Subcutaneous abdominal adipose tissue (tissue), 5 donors: ENCODE results near the gene MTMR6.

Source experiments
- H3K27ac ChIP-seq: one replicate; pipeline ENCODE4 v1.7.0; 2013; ENCODE audit warnings: low read depth, mild to moderate bottlenecking, inconsistent platforms, low read length, moderate library complexity
- H3K27me3 ChIP-seq, 5 donors: one replicate each; pipeline ENCODE4 v1.7.0; 2013; ENCODE audit warnings: low read length in 5 of 5, inconsistent platforms in 1 of 5; ENCODE audit not compliant: control insufficient read depth in 5 of 5, insufficient read depth in 4 of 5
- H3K36me3 ChIP-seq, 5 donors: one replicate each; pipeline ENCODE4 v1.7.0; 2013; ENCODE audit warnings: low read length in 5 of 5; ENCODE audit not compliant: control insufficient read depth in 5 of 5, insufficient read depth in 5 of 5
- H3K4me1 ChIP-seq, 5 donors: one replicate each; pipeline ENCODE4 v1.7.0; 2013; ENCODE audit warnings: low read length in 5 of 5, mild to moderate bottlenecking in 3 of 5, moderate library complexity in 1 of 5; ENCODE audit not compliant: control insufficient read depth in 5 of 5, insufficient read depth in 5 of 5
- H3K4me3 ChIP-seq, 5 donors: one replicate each; pipeline ENCODE4 v1.7.0; 2013; ENCODE audit warnings: low read length in 5 of 5, low read depth in 1 of 5
- H3K9ac ChIP-seq, 5 donors: one replicate each; pipeline ENCODE4 v1.7.0; 2013; ENCODE audit warnings: low read length in 5 of 5, mild to moderate bottlenecking in 4 of 5, moderate library complexity in 3 of 5
- H3K9me3 ChIP-seq, 5 donors: one replicate each; pipeline ENCODE4 v1.7.0; 2013; ENCODE audit warnings: low read length in 5 of 5; ENCODE audit not compliant: control insufficient read depth in 5 of 5
- donor health status: healthy.
- donor health status: healthy.
- donor health status: healthy.
- donor health status: healthy.
- donor health status: healthy.

MTMR6 gene

GRCh38 chr13:25231517-25231916 lies 55.8 kb downstream of the MTMR6 start:
- no peak overlapping the region for H3K4me3 ChIP-seq
- H3K9me3 ChIP-seq: no peaks in the 10 kb centered on the region
- no peaks in the 10 kb centered on the region for H3K36me3 ChIP-seq
- H3K27me3 ChIP-seq: peaks cover 0 to 12% (median 5%) of the 10 kb centered on the region in 5 donors
- H3K9ac ChIP-seq: no peak overlapping the region
- H3K27ac ChIP-seq: no peak overlapping the region
- H3K4me1 ChIP-seq: no peaks in the 10 kb centered on the region

GRCh38 chr13:25227690-25228089 lies 59.6 kb downstream of the MTMR6 start:
- Histone ChIP-seq H3K27ac (no peak overlapping the region), H3K9me3 (no peaks in the 10 kb centered on the region), H3K36me3 (no peaks in the 10 kb centered on the region), H3K9ac (no peak overlapping the region), H3K4me1 (no peaks in the 10 kb centered on the region), H3K27me3 (peaks cover 0 to 12% (median 5%) of the 10 kb centered on the region in 5 donors), H3K4me3 (no peak overlapping the region)

DNA sequence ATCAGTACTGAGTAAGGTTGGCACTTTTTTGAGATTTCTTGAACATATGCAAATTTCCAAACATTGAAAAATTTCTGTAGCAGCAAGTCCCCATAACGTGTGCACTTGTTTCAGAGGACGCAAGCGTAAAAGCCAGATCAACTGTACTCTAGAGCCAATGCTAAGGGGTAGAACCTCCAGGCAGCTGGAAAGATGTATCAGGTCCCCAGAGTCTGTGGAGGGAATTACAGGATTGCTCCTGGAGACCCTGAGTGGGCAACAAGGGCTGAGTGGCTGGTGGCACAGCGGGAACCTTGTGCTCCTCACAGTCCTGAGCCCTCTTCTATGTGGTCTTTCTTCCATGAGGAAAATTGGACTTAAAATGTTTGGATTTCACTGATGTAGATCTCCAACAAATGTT lies 61.3 kb downstream of the MTMR6 start:
- Histone ChIP-seq H3K9ac (no peak overlapping the region), H3K27ac (no peak overlapping the region), H3K4me3 (no peak overlapping the region), H3K36me3 (no peaks in the 10 kb centered on the region), H3K27me3 (peaks cover 0 to 13% (median 5%) of the 10 kb centered on the region in 5 donors), H3K9me3 (no peaks in the 10 kb centered on the region), H3K4me1 (no peaks in the 10 kb centered on the region)

DNA sequence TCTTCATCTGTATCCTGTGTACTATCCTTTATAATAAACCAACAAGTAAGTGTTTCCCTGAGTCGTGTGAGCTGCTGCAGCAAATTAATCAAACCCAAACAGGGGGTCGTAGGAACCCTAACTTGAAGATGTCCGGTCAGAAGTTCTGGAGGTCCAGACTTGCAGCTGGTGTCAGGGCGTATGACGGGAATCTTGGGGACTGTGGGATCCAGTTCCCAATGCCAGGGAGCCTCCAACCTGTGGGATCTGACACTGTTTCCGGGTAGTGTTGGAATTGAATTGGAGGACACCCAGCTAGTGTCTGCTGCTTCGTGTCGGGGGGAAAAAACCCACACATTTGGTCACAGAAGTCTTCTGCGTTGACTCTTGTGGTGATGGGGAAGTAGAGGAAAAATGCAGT lies 63.1 kb downstream of the MTMR6 start:
- H3K27ac ChIP-seq: no peak overlapping the region
- H3K4me3 ChIP-seq: no peak overlapping the region
- H3K27me3 ChIP-seq: peaks cover 0 to 12% (median 4%) of the 10 kb centered on the region in 5 donors
- H3K9ac ChIP-seq: no peak overlapping the region
- H3K4me1 ChIP-seq: no peaks in the 10 kb centered on the region
- no peaks in the 10 kb centered on the region for H3K36me3 ChIP-seq
- H3K9me3 ChIP-seq: no peaks in the 10 kb centered on the region

GRCh38 chr13:25222740-25223139 lies 64.5 kb downstream of the MTMR6 start:
- Histone ChIP-seq H3K4me3 (no peak overlapping the region), H3K27me3 (peaks cover 0 to 7% (median 0%) of the 10 kb centered on the region in 5 donors), H3K9ac (no peak overlapping the region), H3K27ac (no peak overlapping the region), H3K36me3 (no peaks in the 10 kb centered on the region), H3K4me1 (no peaks in the 10 kb centered on the region), H3K9me3 (no peaks in the 10 kb centered on the region)

DNA sequence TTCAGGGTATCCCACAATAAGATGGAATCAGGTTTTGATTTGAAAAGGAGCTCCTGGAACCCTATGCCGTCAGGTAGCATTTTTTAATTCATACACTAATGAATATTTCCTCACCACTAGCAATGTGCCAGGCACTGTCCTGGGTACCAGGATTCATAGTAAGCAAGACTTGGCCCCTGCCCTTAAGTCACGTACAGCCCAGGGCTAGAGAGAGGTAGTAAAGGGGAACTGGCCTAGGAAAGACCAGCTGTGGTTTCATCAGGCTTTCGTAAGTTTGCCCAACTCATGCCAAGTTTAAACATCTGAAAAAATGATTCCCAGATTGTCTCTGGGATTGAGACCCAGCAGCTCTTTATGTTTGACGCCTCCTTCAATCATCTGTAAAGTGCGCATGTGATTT lies 69.3 kb downstream of the MTMR6 start:
- H3K4me3 ChIP-seq: no peak overlapping the region
- peaks cover 0 to 5% (median 0%) of the 10 kb centered on the region in 5 donors for H3K27me3 ChIP-seq
- H3K36me3 ChIP-seq: no peaks in the 10 kb centered on the region
- no peaks in the 10 kb centered on the region for H3K9me3 ChIP-seq
- no peak overlapping the region for H3K9ac ChIP-seq
- H3K27ac ChIP-seq: no peak overlapping the region
- no peaks in the 10 kb centered on the region for H3K4me1 ChIP-seq

DNA sequence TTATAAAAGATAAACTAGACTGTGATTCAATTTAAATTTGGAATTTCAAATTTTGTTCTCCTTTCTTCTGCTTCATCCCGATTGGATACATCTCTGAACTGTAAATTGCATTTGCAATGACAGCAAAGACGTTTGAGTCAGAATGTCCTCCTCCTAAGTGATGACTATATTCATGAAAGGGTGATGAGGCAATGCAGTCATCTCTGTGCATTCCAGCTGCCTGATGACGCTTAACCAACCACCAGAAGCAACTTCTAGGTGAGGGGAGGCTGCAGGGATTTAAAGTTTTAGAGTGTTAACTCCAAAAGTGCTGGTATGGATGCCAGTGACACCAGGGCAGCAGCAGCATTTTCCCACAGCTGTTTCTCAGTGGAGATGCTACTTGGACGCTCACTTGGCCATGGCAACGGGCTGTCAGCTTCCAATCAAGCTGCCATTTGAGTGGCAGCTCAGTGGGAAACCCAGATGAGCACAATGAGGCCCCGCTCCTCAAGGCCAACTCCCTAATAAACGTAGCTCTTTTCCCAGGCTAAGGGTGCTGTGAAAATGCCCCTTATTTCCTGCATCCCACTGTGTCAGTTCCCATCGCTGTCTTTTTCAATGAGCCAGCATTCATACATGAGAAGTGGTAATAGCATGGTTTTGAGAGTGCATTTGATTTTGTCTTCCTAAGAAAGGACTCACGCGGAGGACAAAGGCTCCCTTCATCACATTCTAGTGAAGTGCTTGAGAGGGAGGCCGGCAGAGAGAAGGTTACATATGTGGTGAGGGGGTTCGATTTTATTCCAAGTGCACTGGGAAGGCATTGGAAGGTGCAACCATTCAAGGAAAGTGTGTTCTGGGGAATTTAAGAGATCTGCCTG lies 70.0 kb downstream of the MTMR6 start:
- Histone ChIP-seq H3K27me3 (peaks cover 0 to 5% (median 0%) of the 10 kb centered on the region in 5 donors), H3K4me3 (no peak overlapping the region), H3K9me3 (no peaks in the 10 kb centered on the region), H3K4me1 (no peaks in the 10 kb centered on the region), H3K9ac (no peak overlapping the region), H3K27ac (no peak overlapping the region), H3K36me3 (no peaks in the 10 kb centered on the region)

DNA sequence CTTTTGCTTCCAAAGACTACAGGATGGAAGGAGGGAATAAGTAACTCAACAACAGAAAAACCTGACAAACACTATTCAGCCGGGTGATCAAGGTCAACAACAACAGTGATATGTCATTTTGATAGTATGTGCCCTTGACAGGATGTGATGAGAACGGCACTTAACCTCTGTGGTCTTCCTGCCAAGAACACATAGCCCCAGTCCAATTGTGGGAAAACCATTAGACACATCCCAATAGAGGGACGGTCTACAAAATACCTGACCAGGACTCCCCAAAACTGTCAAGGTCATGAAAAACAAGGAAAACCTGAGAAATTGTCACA lies 72.1 kb downstream of the MTMR6 start:
- H3K4me3 ChIP-seq: no peak overlapping the region
- H3K4me1 ChIP-seq: no peaks in the 10 kb centered on the region
- H3K9me3 ChIP-seq: no peaks in the 10 kb centered on the region
- peaks cover 0 to 5% (median 0%) of the 10 kb centered on the region in 5 donors for H3K27me3 ChIP-seq
- H3K27ac ChIP-seq: no peak overlapping the region
- H3K9ac ChIP-seq: no peak overlapping the region
- H3K36me3 ChIP-seq: no peaks in the 10 kb centered on the region

- no peaks in the 10 kb centered on the region for H3K36me3 ChIP-seq
- no peaks in the 10 kb centered on the region for H3K4me1 ChIP-seq
- H3K9ac ChIP-seq: no peak overlapping the region
- peaks cover 0 to 5% (median 0%) of the 10 kb centered on the region in 5 donors for H3K27me3 ChIP-seq
- H3K9me3 ChIP-seq: no peaks in the 10 kb centered on the region
- H3K4me3 ChIP-seq: no peak overlapping the region
- H3K27ac ChIP-seq: no peak overlapping the region
Observed at GRCh38 chr13:25214491-25215252, 72.6 kb downstream of the MTMR6 start.

DNA sequence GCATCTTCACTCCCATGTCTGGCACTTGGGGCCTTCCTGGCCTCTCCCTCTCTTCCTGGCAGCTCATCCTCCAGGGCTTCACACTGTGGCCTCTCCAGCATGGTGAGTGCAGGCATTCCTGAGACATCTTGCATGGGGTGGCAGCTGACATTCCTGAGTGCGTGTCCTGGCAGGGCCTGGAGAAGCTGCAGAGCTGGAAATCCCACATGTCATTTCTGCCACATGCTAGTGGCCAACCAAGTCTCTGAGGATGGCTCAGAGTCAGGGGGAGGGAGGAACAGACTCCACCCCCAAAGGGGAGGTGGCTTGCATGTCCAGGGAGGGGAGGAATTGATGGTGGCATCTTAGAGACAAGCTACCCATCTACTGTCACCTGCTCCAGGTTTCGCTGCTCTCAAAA lies 73.6 kb downstream of the MTMR6 start:
- H3K27me3 ChIP-seq: peaks cover 0 to 5% (median 0%) of the 10 kb centered on the region in 5 donors
- no peak overlapping the region for H3K27ac ChIP-seq
- H3K4me3 ChIP-seq: no peak overlapping the region

More for the DNA sequence above, 73.6 kb downstream of the MTMR6 start:
- H3K36me3 ChIP-seq: no peaks in the 10 kb centered on the region
- H3K9ac ChIP-seq: no peak overlapping the region
- no peaks in the 10 kb centered on the region for H3K4me1 ChIP-seq
- no peaks in the 10 kb centered on the region for H3K9me3 ChIP-seq
